ENCODE data around the gene SEPSECS.

SEPSECS gene

GRCh38 chr4:25131381-25131780 is 28.9 kb downstream of the SEPSECS start:
- Mint-ChIP-seq H3K9me3 (no peaks in the 10 kb centered on the region), H3K4me3 (no peak overlapping the region), H3K36me3 (ENCODE audit: low read depth) (peaks cover 22% of the 10 kb centered on the region), H3K27ac (no peak overlapping the region), H3K27me3 (no peaks in the 10 kb centered on the region), H3K4me1 (peaks cover 3% of the 10 kb centered on the region)
- DNase-seq (no peak), ATAC-seq (no peak)

GRCh38 chr4:25129917-25130316 is 30.3 kb downstream of the SEPSECS start:
- H3K27ac Mint-ChIP-seq: no peak overlapping the region
- no peaks in the 10 kb centered on the region for H3K9me3 Mint-ChIP-seq
- H3K4me3 Mint-ChIP-seq: no peak overlapping the region

GRCh38 chr4:25128671-25129070 is 31.6 kb downstream of the SEPSECS start:
- Mint-ChIP-seq H3K4me1 (peaks cover 3% of the 10 kb centered on the region), H3K9me3 (no peaks in the 10 kb centered on the region), H3K27me3 (no peaks in the 10 kb centered on the region), H3K4me3 (no peak overlapping the region), H3K27ac (no peak overlapping the region), H3K36me3 (ENCODE audit: low read depth) (peaks cover 15% of the 10 kb centered on the region)
- DNase-seq (no peak), ATAC-seq (no peak)

More at GRCh38 chr4:25129917-25130316, 30.3 kb downstream of the SEPSECS start:
- Mint-ChIP-seq H3K27me3 (no peaks in the 10 kb centered on the region), H3K36me3 (ENCODE audit: low read depth) (peaks cover 18% of the 10 kb centered on the region), H3K4me1 (peaks cover 3% of the 10 kb centered on the region)
- DNase-seq: no peak
- no peak for ATAC-seq

GRCh38 chr4:25123236-25123635 is 37.0 kb downstream of the SEPSECS start:
- Mint-ChIP-seq H3K36me3 (ENCODE audit: low read depth) (peaks cover 19% of the 10 kb centered on the region), H3K4me1 (peaks cover 15% of the 10 kb centered on the region), H3K27me3 (no peaks in the 10 kb centered on the region), H3K4me3 (no peak overlapping the region), H3K9me3 (no peaks in the 10 kb centered on the region), H3K27ac (no peak overlapping the region)
- DNase-seq: no peak
- ATAC-seq: peak; percentile 86

GRCh38 chr4:25120146-25120940 is 39.9 kb downstream of the SEPSECS start:
- DNase-seq: no peak
- H3K9me3 Mint-ChIP-seq: no peaks in the 10 kb centered on the region
- H3K27me3 Mint-ChIP-seq: no peaks in the 10 kb centered on the region
- H3K27ac Mint-ChIP-seq: no peak overlapping the region
- peaks cover 8% of the 10 kb centered on the region for H3K36me3 Mint-ChIP-seq (ENCODE audit: low read depth)
- no peak for ATAC-seq
- H3K4me1 Mint-ChIP-seq: peaks cover 15% of the 10 kb centered on the region
- H3K4me3 Mint-ChIP-seq: no peak overlapping the region

GRCh38 chr4:25117716-25118472 is 42.4 kb downstream of the SEPSECS start:
- DNase-seq: no peak
- H3K27me3 Mint-ChIP-seq: no peaks in the 10 kb centered on the region
- H3K9me3 Mint-ChIP-seq: no peaks in the 10 kb centered on the region
- peaks cover 2% of the 10 kb centered on the region for H3K36me3 Mint-ChIP-seq (ENCODE audit: low read depth)
- ATAC-seq: no peak
- H3K4me3 Mint-ChIP-seq: no peak overlapping the region
- H3K27ac Mint-ChIP-seq: no peak overlapping the region
- peaks cover 4% of the 10 kb centered on the region for H3K4me1 Mint-ChIP-seq

GRCh38 chr4:25117274-25117673 is 43.0 kb downstream of the SEPSECS start:
- Mint-ChIP-seq H3K9me3 (no peaks in the 10 kb centered on the region), H3K4me3 (no peak overlapping the region), H3K27ac (no peak overlapping the region), H3K27me3 (no peaks in the 10 kb centered on the region), H3K36me3 (ENCODE audit: low read depth) (no peaks in the 10 kb centered on the region), H3K4me1 (no peaks in the 10 kb centered on the region)
- no peak for ATAC-seq
- DNase-seq: no peak

GRCh38 chr4:25113915-25114904 is 46.0 kb downstream of the SEPSECS start:
- no peak overlapping the region for H3K27ac Mint-ChIP-seq
- DNase-seq (no peak), ATAC-seq (no peak)
- H3K4me1 Mint-ChIP-seq: no peaks in the 10 kb centered on the region
- no peak overlapping the region for H3K4me3 Mint-ChIP-seq
- no peaks in the 10 kb centered on the region for H3K9me3 Mint-ChIP-seq
- no peaks in the 10 kb centered on the region for H3K36me3 Mint-ChIP-seq (ENCODE audit: low read depth)
- H3K27me3 Mint-ChIP-seq: no peaks in the 10 kb centered on the region

- Mint-ChIP-seq H3K27ac (no peak overlapping the region), H3K4me3 (no peak overlapping the region), H3K4me1 (no peaks in the 10 kb centered on the region), H3K27me3 (no peaks in the 10 kb centered on the region), H3K9me3 (no peaks in the 10 kb centered on the region), H3K36me3 (ENCODE audit: low read depth) (no peaks in the 10 kb centered on the region)
- DNase-seq (no peak), ATAC-seq (no peak)
Measured at GRCh38 chr4:25112995-25113380, 47.3 kb downstream of the SEPSECS start.

GRCh38 chr4:25112366-25112994 is 47.8 kb downstream of the SEPSECS start:
- no peak overlapping the region for H3K4me3 Mint-ChIP-seq
- ATAC-seq (no peak), DNase-seq (no peak)
- H3K27ac Mint-ChIP-seq: no peak overlapping the region
- no peaks in the 10 kb centered on the region for H3K36me3 Mint-ChIP-seq (ENCODE audit: low read depth)
- no peaks in the 10 kb centered on the region for H3K9me3 Mint-ChIP-seq
- H3K27me3 Mint-ChIP-seq: no peaks in the 10 kb centered on the region
- H3K4me1 Mint-ChIP-seq: no peaks in the 10 kb centered on the region

GRCh38 chr4:25111648-25112196 is 48.5 kb downstream of the SEPSECS start:
- H3K4me1 Mint-ChIP-seq: no peaks in the 10 kb centered on the region
- H3K9me3 Mint-ChIP-seq: no peaks in the 10 kb centered on the region
- H3K4me3 Mint-ChIP-seq: no peak overlapping the region
- no peak for ATAC-seq
- H3K27me3 Mint-ChIP-seq: no peaks in the 10 kb centered on the region
- H3K36me3 Mint-ChIP-seq (ENCODE audit: low read depth): no peaks in the 10 kb centered on the region
- H3K27ac Mint-ChIP-seq: no peak overlapping the region
- no peak for DNase-seq

- H3K27me3 Mint-ChIP-seq: peaks cover under 1% of the 10 kb centered on the region
- H3K9me3 Mint-ChIP-seq: no peaks in the 10 kb centered on the region
- no peak for DNase-seq
- no peak overlapping the region for H3K4me3 Mint-ChIP-seq
- H3K27ac Mint-ChIP-seq: no peak overlapping the region
- no peaks in the 10 kb centered on the region for H3K4me1 Mint-ChIP-seq
- no peak for ATAC-seq
- H3K36me3 Mint-ChIP-seq (ENCODE audit: low read depth): no peaks in the 10 kb centered on the region
Measured at GRCh38 chr4:25110527-25111329, 49.5 kb downstream of the SEPSECS start.

- Mint-ChIP-seq H3K9me3 (no peaks in the 10 kb centered on the region), H3K4me1 (no peaks in the 10 kb centered on the region), H3K4me3 (no peak overlapping the region), H3K27ac (no peak overlapping the region), H3K27me3 (peaks cover 2% of the 10 kb centered on the region), H3K36me3 (ENCODE audit: low read depth) (no peaks in the 10 kb centered on the region)
- ATAC-seq (no peak), DNase-seq (no peak)
Measured at GRCh38 chr4:25109511-25109910, 50.7 kb downstream of the SEPSECS start.

Measured in activated naive CD8-positive, alpha-beta T cell treated with anti-CD3 and anti-CD28 coated beads, Interleukin-2, amount 50 U/mL, for 24 hours (primary cell).